Heart left ventricle (tissue), 16 donors: ENCODE results near the gene TSPAN14. TPM values are rescaled to one million over a fixed set of nuclear protein-coding genes. Genes with fewer than 3 reads are reported as not detected.

Experiments used
- ATAC-seq, 4 donors: fragments of 200-7000 bp; cut with Tn5 transposase; one replicate each; pipeline ENCODE4 v1.9.1; 2020 to 2022; ENCODE audit warnings: moderate library complexity in 4 of 4, mild to moderate bottlenecking in 3 of 4, moderate number of reproducible peaks in 1 of 4
- DNase-seq, 5 donors: peaks; one replicate each; pipeline ENCODE4 v3.0.0-alpha.2; 2020
- H3K27ac ChIP-seq, 12 donors: fragments of 200-600 bp; sonication (generic) in 4 of 12; one replicate each; pipeline versions ENCODE4 v1.5.0 to v1.8.0; 2016 to 2022; ENCODE audit warnings: mild to moderate bottlenecking in 2 of 12
- H3K27me3 ChIP-seq, 9 donors: fragments of 200-600 bp; sonication (generic) in 2 of 9; one replicate each; pipeline versions ENCODE4 v1.5.1 to v1.8.0; 2016 to 2022; ENCODE audit warnings: mild to moderate bottlenecking in 3 of 9
- H3K36me3 ChIP-seq, 9 donors: fragments of 200-600 bp; sonication (generic) in 2 of 9; one replicate each; pipeline versions ENCODE4 v1.5.0 to v1.8.0; 2018 to 2022; ENCODE audit warnings: mild to moderate bottlenecking in 2 of 9
- H3K4me1 ChIP-seq, 12 donors: fragments of 200-600 bp; sonication (generic) in 4 of 12; one replicate each; pipeline versions ENCODE4 v1.5.0 to v1.8.0; 2016 to 2022; ENCODE audit warnings: mild to moderate bottlenecking in 3 of 12
- H3K4me3 ChIP-seq, 12 donors: fragments of 200-600 bp; sonication (generic) in 4 of 12; one replicate each; pipeline versions ENCODE4 v1.5.0 to v1.8.0; 2017 to 2022; ENCODE audit warnings: mild to moderate bottlenecking in 9 of 12, moderate library complexity in 4 of 12
- H3K9me3 ChIP-seq, 12 donors: fragments of 200-600 bp; sonication (generic) in 4 of 12; one replicate each; pipeline versions ENCODE4 v1.5.0 to v1.8.0; 2016 to 2022; ENCODE audit warnings: mild to moderate bottlenecking in 1 of 12
- POLR2A ChIP-seq, 2 donors: fragments of 450-650 bp; IDR thresholded peaks; one replicate each; pipeline ENCODE4 v1.6.1; 2017; ENCODE audit warnings: antibody characterized with exemption in 2 of 2, mild to moderate bottlenecking in 2 of 2, moderate library complexity in 2 of 2
- WGBS, 4 donors: extraction: QIAGEN DNeasy Blood & Tissue Kit in 2 of 4; methylation state at CpG; one replicate each; pipeline versions ENCODE4 v1.1.5 to v1.1.7; 2013 to 2018; 5-methylcytosine and 5-hydroxymethylcytosine counted together
- intact Hi-C, 10 donors: fragments of 100-400 bp; cut with DNase I; formaldehyde crosslinking; loops; one replicate each; pipeline versions ENCODE4 v1.11.1 to v1.14.2; 2022
- polyA plus RNA-seq, 2 donors: library from polyadenylated mRNA; stranded (reverse); fragments of 200-250 nt; gene quantifications; one replicate each; pipeline ENCODE4 v1.2.3, GENCODE V29; 2013
- total RNA-seq, 9 donors: library from RNA; depleted of rRNA in 2 of 9; stranded (reverse); fragments of >200 nt in 2 of 9; fragmentation: NEBNext Ultra II Directional in 3 of 9; extraction: Animal tissue kit (Norgen Biotek cat#: 25700) in 3 of 9; gene quantifications; one replicate each; pipeline versions ENCODE4 v1.1.0 to v1.2.4, GENCODE V29; 2016 to 2023
- TF ChIP-seq, protein P1 (sequence below), 12 donors: fragments of 200-600 bp; sonication (generic) in 4 of 12; IDR thresholded peaks; one replicate each; pipeline versions ENCODE4 v1.5.0 to v1.8.0; 2018 to 2022; ENCODE audit warnings: antibody characterized with exemption in 12 of 12, mild to moderate bottlenecking in 5 of 12
- donor health status: ischemic (EF 13 %, LVEDD 7.1; RV severe dilation, severe dysfunction).
- donor health status: healthy with polysubstance abuse.
- donor health status: DM: no; HTN: yes; CAD: no.
- donor health status: DM: no; HTN: no; CAD: no.
- donor health status: ischemic (EF 25% LVEDD 6.9; RV normal size, moderate dysfunction).
- donor health status: ischemic (EF 25% LVEDD 5.7; RV mildly dilated, moderate dysfunction).
- donor health status: healthy.
- donor health status: DM: yes; HTN: yes; CAD: no.
- donor health status: ischemic (EF 35%, LVEDD 5.7; RV mildly dilated, moderate dysfunction).
- donor health status: nonischemic (EF 11% LVEDD 7.7; RV severe dilation, severe dysfunction).
- donor health status: DM: yes; HTN: yes; CAD: no.
- donor health status: PGD.
- donor health status: ischemic (EF 29% LVEDD 5.4; RV normal size, mild dysfunction).
- donor health status: nonischemic (EF 23%, LVEDD 6.1; RV moderate dilation, normal function).

Gene TSPAN14
- total and polyA plus RNA-seq, 11 donors: 17.4 to 71.5 (median 39.6) TPM

DNA sequence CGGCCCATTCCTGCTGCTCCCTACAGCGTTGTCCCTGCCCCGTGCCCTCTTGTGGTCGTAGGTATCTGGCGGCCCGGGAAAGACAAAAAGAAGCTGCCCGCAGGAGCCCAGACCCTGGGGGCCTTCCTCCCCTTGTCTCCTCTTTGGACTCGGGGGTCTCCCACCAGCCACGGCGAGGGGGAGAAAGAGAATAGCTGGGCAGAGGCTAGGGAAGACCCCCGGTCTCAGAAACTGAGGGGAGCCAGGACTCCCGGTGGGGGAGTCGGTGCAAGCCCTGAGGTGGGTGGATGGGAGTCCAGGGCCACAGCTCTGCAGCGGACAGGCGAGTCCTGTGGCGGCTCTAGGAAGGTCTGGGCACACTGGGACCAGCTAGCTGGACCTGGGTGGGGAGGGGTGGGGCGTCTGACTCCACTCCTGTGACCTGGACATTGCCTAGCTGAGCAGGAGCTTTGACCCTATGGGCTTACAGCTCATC lies 82.3 kb downstream of the TSPAN14 start:
- intact Hi-C loops: loop anchor here in 2 of 10 donors (5.0 kb wide), 1 partner anchor 46 kb away; no protein-coding TSS in a partner anchor
- no peaks in the 10 kb centered on the region for H3K9me3 ChIP-seq
- no peak for TF ChIP-seq POLR2A (IDR thresholded peaks at IDR 0.05)
- H3K36me3 ChIP-seq: no peaks in the 10 kb centered on the region
- H3K27me3 ChIP-seq: no peaks in the 10 kb centered on the region
- H3K27ac ChIP-seq: peak overlapping the region in 11 of 12 donors; percentile 31 to 87 (median 66)
- ATAC-seq (no peak), DNase-seq (peak in 1 of 5 donors; percentile 15)
- WGBS, 4 donors: 82 to 93% (median 82%) methylated on average over 12 to 17 of the region's 17 CpGs
- peaks cover 0 to 23% (median 12%) of the 10 kb centered on the region in 12 donors for H3K4me1 ChIP-seq
- H3K4me3 ChIP-seq: peak overlapping the region in 11 of 12 donors; percentile 17 to 61 (median 50)

DNA sequence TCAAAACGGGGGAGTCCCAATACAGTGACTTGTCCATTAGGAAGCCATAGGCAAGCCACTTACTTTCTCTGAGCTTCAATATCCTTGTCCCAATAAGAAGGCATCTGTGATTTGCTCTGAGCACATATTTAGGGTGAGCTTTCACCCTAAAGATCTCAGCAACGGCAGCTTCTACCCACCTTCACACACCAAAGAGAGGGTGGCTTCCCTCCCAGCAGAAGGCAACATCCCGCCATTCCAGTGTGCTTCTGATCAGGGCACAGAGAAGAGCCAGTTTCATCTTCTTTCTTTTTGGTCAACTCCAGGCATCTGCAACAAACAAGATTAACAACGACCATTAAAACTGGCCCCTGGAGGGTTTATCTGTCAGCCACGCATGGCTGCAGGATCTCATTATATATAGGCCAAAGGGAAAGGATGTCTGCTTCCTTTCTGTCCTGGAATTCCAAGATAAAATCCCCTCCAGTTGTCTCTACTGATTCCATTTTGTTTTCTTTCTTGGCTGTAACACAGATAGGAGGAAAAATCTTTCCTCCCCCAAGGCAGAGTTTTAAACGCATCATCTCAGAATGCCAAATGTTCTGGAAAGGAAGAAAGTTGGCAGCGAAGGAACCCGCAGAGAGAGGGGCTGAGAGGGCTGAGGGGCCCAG lies 83.1 kb downstream of the TSPAN14 start:
- peak in 1 of 5 donors; percentile 3 for DNase-seq
- H3K36me3 ChIP-seq: no peaks in the 10 kb centered on the region
- peak overlapping the region in 4 of 12 donors; percentile 11 to 87 (median 64) for H3K27ac ChIP-seq
- no peak for TF ChIP-seq POLR2A (IDR thresholded peaks at IDR 0.05)
- TF ChIP-seq, protein P1, sequence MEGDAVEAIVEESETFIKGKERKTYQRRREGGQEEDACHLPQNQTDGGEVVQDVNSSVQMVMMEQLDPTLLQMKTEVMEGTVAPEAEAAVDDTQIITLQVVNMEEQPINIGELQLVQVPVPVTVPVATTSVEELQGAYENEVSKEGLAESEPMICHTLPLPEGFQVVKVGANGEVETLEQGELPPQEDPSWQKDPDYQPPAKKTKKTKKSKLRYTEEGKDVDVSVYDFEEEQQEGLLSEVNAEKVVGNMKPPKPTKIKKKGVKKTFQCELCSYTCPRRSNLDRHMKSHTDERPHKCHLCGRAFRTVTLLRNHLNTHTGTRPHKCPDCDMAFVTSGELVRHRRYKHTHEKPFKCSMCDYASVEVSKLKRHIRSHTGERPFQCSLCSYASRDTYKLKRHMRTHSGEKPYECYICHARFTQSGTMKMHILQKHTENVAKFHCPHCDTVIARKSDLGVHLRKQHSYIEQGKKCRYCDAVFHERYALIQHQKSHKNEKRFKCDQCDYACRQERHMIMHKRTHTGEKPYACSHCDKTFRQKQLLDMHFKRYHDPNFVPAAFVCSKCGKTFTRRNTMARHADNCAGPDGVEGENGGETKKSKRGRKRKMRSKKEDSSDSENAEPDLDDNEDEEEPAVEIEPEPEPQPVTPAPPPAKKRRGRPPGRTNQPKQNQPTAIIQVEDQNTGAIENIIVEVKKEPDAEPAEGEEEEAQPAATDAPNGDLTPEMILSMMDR (IDR thresholded peaks at IDR 0.05): no peak
- ATAC-seq: no peak
- peaks cover 0 to 30% (median 19%) of the 10 kb centered on the region in 12 donors for H3K4me1 ChIP-seq
- intact Hi-C loops: loop anchor here in 2 of 10 donors (5.0 kb wide), 1 partner anchor 45 kb away; no protein-coding TSS in a partner anchor
- H3K9me3 ChIP-seq: no peaks in the 10 kb centered on the region
- no peaks in the 10 kb centered on the region for H3K27me3 ChIP-seq
- no peak overlapping the region for H3K4me3 ChIP-seq
- WGBS, 4 donors: 54 to 62% (median 60%) methylated on average over 8 of the region's 8 CpGs

DNA sequence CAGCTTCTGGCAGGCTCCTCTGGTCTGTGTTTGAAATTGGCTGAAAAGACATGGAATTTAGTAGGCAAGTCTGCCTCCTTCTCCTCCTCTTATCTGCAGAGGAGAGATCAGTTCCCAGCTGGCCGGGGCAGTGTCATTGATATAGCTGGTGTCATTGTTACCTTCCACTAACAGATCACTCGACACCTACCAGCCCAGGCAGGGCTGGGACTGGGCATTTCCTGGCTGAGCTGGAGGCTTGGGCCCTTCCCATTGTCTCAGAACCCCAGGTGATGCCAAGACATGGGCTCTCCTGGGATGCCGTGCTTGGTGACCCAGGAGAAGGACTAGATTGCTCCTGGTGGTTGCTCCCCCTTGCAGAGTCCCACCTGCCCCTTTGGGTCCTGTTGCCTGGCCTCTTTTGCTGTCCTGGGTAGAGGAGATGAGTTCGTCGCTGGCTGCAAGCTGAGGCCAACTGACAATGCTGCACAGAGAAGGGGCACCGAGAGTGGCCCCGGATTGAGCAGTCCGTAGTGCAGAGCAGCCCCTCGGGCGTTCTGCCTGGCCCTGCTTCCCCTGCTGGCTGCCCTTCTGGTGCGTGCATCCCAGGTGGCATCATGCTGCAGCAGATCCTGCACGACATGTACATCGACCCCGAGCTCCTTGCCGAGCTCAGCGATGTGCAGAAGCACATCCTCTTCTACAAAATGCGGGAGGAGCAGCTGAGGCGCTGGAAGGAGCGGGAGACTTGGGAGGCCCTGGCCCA lies 83.8 kb downstream of the TSPAN14 start, which contains the start of gene SH2D4B:
Gene SH2D4B, plus strand, starts transcription at position 167 of the 745 bp plus-strand sequence. Its CDS starts 430 bp downstream, at position 597.
- peak within 1 kb of the TSS in 5 of 12 donors; percentile 54 to 87 (median 70) for H3K27ac ChIP-seq
- intact Hi-C loops: loop anchor here in 2 of 10 donors (5.0 kb wide), 1 partner anchor 44 kb away; no protein-coding TSS in a partner anchor
- H3K27me3 ChIP-seq: no peaks in the 10 kb centered on the region

DNA sequence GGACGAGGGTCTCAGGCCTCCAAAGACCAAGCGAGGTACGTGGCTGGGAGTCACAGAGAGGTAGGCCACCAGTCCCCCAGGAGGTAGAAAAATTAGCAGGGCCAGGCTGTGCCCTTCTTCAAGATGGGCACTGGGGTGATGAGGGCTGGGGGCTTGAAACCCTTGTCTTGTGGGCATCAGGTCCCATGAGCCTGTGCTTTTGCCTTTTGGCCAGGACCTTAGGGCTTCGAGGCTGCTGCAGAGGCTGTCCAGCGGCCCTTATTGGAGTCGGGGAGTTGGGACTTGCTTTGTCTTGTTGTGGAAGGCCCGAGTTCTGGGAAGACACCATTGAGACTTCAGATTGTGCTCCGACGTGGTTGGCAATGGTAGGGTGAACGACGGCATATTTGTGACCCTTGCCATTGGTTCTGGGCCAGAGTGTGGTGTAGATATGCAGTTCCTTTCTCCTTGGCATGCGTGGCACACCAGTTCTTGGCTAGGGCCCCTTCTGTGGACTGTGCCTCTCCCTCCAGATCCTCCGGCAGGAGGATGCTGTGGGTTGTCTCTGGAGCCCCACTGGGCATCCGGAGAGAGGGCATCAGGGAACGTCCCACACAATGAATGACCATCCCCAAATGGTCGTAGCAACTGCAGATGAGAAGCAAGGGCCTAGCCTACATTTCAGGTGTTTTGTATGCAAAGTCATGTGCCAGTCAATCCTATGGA lies 84.5 kb downstream of the TSPAN14 start:
- intact Hi-C loops: loop anchor here in 2 of 10 donors (5.0 kb wide), 1 partner anchor 44 kb away; no protein-coding TSS in a partner anchor

More for the DNA sequence above, 83.8 kb downstream of the TSPAN14 start, which contains the start of gene SH2D4B:
- no peak for TF ChIP-seq POLR2A (IDR thresholded peaks at IDR 0.05)
- TF ChIP-seq, protein P1 (IDR thresholded peaks at IDR 0.05): no peak
- Histone ChIP-seq H3K4me3 (no peak within 1 kb of the TSS), H3K36me3 (no peaks in the 10 kb centered on the region), H3K9me3 (no peaks in the 10 kb centered on the region), H3K4me1 (peaks cover 0 to 36% (median 19%) of the 10 kb centered on the region in 12 donors)
- ATAC-seq (no peak), DNase-seq (no peak)
- 89 to 96% (median 91%) methylated on average over 19 of the region's 19 CpGs for WGBS, 4 donors

More for the DNA sequence above, 84.5 kb downstream of the TSPAN14 start:
- Histone ChIP-seq H3K4me1 (peaks cover 0 to 36% (median 19%) of the 10 kb centered on the region in 12 donors), H3K36me3 (no peaks in the 10 kb centered on the region), H3K4me3 (no peak overlapping the region), H3K27me3 (no peaks in the 10 kb centered on the region), H3K9me3 (no peaks in the 10 kb centered on the region), H3K27ac (no peak overlapping the region)
- ATAC-seq: no peak
- 91 to 97% (median 95%) methylated on average over 14 to 16 of the region's 16 CpGs for WGBS, 4 donors
- TF ChIP-seq POLR2A (IDR thresholded peaks at IDR 0.05): no peak
- TF ChIP-seq, protein P1 (IDR thresholded peaks at IDR 0.05): no peak
- no peak for DNase-seq
